HG03558 (cell line): ENCODE measurements around the gene RFXAP.

Experiments
- ATAC-seq: cut with Tn5 transposase; IDR thresholded peaks from one replicate; pipeline ENCODE4 v1.9.1; 2021; ENCODE audit warnings: moderate number of reproducible peaks; ENCODE audit not compliant: unreplicated experiment; ENCODE audit errors: extremely low read depth

RFXAP gene

DNA sequence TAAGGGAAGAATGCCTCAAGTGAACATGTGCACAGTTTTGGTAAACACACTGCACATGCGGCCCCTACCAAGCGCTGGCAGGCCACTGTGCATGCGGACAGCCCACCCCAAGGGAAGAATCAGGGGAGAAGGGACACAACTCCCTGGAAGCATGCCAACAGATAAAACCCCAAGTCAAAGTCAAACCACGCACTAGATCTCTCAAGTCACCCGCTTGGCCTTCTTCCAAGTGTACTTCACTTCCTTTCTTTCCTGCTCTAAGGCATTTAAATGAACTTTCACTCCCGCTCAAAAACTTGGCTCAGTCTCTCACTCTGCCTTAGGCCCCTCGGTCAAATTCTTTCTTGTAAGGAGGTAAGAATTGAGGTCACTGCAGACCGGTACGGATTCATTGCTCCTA is 4.6 kb upstream of the RFXAP start:
- no peak for ATAC-seq

DNA sequence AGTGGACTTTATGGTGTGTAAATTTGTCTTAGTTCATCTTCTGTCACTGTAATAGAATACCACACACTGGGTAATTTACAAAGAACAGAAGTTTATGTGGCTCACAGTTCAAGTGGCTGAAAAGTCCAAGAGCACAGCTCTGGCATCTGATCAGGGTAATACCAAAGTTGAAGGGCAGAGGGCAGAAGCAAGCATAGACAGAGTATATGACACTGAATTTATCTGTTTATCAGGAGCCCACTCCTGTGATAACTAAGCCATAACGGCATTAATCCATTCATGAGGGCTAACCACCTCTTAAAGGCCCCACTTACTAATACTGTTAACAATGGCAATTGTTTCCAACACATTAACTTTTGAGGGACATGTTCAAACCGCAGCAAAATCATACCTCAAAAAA is 4.0 kb upstream of the RFXAP start:
- no peak for ATAC-seq

DNA sequence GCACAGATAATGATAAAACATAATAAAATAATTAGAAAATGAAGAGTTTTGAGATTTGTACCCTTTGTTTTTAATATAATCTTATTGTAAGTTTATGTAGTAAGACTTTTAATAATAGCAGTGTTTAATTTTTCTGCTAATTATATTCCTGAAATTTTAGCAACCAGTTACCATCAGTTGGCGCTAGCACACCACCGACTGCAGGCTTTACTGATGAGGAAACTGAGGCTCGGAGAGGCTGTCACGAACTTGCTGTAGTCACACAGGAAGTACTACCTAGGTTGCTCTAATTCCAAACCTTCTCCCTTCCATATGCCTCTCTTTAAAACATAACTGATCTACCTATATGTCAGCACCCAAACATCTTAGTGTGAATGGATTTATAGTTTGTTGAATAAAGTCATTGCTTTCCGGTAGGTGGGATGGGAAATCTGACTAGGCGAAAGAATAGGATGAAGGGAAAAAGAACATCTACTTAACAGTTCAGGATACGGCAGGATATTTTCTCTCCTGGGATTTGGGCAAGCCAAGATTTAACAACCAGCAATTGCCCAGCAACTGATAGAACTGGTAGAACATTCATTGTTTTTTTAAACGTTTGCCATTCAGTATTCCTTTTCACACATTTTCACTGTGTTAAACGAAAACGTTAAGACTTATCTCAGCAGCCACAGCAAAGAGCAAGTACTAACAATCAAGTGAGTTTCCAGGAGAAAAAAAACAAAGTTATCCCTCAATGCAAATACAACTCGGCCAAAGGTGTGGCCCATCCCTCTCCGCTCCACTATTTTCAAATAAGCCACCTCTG is 822 bp upstream of the RFXAP start:
- ATAC-seq: no peak

DNA sequence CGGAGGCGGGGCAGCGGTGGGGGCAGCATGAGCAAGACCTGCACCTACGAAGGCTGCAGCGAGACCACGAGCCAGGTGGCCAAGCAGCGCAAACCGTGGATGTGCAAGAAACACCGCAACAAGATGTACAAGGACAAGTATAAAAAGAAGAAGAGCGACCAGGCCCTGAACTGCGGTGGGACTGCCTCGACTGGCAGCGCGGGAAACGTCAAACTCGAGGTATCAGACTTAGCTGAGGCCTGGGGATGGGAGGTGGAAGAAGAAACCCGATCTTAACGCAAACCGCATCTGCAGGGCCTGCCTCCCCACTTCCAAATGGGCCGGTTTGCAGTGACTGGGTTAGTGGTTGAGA is 693 bp downstream of the RFXAP start:
- ATAC-seq: no peak

DNA sequence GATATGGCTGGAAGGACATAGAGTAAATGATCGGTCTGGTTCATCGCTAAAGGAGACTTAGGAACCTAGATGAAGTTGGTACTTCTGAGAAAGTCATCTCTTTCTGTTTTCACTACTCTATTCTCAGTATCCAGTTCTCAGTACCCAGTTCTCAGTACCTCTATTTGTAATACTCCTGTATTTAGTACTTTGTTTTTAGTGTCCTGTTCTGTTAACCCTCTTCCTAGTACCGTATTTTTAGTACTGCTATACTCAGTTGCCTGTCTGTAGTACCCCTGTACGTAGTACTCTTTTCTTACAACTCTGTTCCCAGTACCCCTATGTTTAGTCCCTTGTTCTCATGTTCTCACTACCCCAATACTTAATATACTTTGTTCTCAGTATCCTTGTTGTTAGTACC is 1.2 kb downstream of the RFXAP start:
- ATAC-seq: peak; percentile 49

DNA sequence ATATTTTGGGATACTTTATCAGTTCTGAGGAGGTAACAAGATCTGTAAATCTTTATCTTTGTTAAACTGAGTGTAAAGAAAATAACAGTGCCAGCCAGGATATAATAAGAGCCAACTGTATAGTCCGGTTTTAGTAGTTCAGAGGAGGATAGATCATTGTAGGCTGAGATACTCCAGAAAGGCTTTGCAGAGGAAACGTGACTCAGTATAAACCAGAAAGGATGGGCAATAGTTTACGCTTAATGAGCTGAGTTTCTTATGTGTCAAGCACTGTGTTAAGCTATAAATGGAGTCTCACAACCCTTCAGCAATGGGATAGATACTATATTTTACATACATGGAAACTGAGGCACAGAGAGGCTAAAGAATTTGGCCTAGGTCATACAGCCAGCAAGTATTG is 3.8 kb downstream of the RFXAP start:
- ATAC-seq: no peak

DNA sequence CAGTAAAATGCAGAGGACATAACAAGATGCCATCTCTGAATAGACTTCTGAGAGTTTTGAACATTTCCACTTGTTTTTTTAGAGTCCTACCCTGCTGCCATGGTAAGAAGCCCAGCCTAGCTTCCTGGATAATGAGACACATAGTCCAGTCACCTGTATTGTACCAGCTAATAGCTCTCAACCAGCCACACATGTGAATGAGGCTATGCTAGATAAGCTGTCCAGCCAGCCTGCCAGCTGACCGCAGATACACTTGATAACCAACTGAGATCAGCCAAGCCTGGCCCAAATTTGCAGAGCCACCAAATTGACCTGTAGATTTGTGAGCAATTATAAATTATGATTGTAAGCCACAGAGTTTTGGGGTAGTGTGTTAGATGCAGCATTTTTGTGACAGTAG is 10.7 kb downstream of the RFXAP start:
- ATAC-seq: no peak

DNA sequence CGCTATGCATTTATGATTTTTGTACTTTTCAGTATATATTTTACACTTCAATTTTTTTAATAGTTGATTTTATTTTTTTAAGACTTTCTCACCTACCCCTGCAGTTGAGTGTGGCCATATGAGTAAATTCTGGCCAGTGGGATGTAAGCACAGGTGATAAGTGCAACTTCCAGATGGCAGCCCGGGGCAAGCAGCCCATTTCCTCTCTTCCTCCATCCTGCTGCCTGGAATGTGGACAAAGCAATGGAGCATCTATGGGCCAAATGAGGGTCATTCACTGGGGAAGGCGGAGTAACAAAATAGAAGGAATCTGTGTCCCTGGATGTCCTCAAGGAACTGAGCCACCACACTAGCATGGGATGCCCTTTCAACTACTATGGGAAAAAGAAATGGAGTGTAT is 12.3 kb downstream of the RFXAP start:
- ATAC-seq: no peak

DNA sequence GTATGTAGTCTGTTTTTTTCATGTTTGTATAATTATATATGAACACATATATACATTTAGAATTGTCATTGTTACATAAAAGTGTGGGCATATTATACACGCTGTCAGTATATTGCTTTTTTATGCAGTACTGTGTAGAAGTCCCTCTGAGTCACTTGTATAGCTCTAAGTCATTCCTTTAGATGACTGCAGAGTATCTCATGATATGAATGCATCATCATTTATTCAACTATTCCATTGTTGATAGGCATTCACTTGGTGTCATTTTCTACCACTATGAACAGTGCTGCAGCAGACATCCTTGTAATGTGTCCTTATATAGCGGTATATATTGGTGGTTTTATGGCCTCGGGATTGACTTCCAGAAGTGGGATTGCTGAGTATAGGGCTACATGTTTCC is 15.3 kb downstream of the RFXAP start:
- ATAC-seq: no peak

DNA sequence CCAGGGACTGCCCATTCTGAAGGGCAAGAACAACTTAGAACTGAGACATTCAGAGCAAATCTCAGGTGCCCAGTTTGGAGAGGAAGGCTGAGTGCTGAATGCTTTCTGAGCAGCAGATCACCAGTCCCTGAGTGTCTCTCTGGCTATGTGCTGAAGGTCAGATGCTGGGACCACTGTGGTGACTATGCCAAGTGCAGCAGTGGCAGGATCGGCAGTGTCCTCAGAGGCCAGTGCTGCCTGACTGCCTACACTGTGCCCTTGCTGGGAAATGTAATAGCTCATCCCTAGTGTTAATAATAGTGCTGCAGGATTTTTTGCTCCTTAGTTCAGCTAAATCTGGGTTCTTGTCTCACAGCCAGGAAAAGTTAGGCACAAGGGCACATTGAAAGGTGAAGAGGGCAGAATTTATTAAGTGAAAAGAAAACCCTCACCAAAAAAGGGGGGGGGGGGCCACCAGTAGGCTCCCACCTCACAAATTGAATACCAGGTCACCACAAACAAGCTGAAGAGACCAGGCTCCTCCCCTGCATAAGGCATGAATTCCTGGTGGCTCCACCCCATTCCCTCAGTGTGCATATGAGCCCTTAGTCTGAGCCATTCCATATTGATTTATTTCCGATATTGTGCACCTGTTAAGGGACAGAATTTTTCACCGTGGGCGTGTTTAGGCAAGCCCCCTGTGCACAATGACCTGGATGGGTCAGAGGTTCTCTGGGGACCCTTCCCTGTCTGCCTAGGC is 18.5 kb downstream of the RFXAP start:
- ATAC-seq: no peak

DNA sequence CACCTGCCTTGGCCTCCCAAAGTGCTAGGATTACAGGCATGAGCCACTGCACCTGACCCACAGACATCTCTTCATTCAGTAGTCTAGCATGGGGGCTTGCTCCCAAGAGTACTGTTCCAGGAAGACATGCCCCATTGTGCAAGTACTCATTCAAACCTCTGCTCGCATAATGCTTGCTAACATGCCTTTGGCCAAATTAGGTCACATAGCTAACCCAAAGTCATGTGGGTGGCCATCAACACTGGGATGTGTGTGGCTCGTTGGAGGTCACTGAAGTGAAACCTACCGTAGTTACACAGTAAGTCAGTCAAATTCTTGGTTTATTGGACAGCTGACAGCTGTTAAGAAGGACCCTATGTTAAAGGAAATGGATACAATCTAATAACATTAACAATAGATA is 20.3 kb downstream of the RFXAP start:
- no peak for ATAC-seq

DNA sequence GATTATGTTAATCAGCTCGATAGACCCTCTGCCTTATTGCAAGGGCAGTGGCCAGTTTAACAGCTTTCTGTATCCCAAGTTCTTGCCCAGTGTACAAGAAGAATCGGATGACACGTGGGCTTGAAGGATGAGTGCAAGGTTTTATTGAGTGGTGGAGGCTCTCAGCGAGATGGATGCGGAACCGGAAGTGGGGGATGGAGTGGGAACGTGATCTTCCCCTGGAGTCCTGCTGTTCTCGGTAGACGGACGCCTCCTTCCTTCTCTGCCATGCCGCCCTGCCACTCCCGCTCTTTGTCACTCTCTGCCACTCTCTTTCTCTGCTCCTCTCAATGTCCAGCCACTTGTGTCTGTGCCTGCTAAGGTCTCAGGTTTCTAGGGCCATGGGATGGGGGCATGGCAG is 21.0 kb downstream of the RFXAP start:
- no peak for ATAC-seq

DNA sequence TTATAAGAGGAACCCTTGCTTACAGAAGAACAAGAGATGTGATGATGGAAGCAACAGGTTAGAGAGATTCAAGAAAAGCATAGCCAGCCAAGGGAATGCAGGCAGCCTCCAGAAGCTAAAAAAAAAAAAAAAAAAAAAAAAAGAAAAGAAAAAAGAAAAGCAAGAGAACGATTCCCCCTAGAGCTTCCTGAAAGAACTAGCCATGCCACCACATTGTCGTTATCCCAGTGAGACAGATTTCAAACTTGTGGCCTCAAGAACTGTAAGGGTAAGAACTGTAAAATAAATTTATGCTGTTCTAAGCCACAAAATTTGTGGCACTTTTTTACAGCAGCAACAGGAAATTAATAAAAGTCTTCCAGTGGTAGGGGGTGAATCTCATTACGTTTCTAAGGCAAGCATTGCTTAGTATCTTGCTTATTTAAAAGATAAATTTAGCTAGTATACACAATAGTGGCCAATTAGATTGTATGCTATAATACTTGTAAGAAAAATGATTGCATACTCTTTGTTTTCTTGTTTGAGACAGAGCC is 21.8 kb downstream of the RFXAP start:
- ATAC-seq: no peak

DNA sequence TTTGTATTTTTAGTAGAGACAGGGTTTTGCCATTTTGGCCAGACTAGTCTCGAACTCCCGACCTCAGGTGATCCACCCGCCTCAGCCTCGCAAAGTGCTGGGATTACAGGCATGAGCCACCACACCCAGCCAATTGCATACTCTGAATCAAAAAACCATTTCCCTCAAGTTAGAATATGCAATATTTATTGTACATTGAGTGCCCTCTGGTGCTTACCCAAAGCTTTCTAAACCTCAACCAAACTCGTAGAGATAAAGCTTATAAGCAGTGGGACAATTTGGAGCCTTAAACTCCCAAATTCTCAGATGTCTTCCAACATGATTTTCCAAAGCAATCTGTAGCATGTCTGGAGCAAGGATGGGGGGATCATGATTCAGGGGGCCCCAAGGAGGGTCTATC is 22.4 kb downstream of the RFXAP start:
- no peak for ATAC-seq

DNA sequence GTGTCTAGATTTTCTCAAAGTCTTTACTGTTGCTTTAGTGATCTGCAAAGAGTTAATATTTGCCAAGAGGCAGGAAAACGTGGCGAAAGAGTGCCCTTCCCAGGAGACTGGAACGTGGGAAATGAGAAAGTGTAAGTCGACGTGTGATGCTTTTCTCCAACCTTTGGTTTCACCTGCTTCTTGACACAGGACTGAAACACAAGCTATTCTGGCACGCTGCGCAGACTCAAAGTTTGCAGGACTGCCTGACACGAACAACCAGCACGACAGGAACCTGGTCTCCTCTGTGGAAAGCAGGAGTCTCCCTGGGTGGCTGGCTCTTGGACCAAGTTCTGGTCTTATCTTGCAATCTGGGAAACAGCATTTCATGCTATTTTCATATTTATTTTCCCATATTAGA is 28.6 kb downstream of the RFXAP start:
- no peak for ATAC-seq

DNA sequence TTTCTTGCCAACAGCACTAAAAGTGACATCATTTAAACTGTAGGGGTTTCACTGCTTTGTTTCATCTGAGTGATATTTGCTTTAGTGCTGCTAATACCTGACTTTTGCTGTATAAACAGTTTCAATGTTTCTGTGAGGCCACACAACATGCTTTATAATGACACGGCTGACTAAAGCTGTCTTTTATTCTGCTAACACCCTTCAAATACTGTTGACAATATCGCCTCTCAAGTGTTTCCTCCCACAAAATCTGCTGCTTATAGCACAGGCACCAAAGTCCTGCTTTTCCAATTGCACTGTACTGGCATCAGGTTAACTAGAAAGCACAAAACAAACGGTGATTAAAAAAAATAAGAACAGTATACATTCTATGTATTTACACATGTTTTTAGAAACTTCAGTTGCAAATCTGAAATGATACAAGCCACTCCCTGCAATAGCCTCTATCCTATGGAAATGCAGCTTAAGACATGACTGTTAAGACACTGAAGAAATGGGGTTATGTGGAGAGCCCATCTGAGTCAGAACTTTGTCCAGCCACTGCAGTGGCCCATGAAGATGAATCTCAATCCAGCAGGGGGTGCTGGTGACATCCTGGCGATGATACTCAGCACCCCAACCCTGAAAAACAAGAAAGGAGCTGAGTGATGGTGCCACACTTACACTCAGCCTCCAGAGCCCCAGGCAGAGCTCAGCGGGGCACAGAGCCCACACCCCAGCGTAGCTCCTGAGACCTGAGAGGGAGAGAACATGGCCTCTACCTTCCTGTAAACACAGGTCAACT is 29.4 kb downstream of the RFXAP start:
- no peak for ATAC-seq

DNA sequence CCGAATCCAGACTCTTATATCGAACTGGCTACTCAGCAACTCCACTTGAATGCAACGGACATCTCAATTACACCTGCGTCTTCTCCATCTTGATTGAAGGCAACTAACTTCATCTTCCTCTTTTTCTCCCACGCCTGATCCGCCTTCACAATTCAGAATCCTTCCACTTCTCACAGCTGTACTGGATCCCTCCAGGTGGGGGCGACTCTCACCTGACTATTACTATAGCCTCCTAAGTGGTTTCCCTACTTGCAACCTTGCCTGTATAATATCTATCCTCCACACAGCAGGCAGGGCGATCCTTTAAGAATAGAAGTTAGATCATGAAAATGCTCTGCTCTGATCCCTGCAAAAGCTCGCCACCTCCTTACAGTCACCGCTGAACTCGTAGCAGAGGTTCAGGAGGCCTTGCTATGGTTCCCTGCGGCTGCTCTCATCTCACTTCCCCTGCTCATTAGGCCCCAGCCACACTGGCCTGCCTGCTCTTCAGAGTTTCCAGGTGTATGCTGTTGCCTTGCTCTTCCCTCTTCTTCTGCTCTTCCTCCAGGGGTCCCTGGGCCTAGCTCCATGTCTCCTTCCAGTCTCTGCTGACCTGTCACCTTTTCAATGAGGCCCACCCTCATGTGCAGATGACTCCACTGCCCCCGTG is 31.9 kb downstream of the RFXAP start:
- no peak for ATAC-seq

DNA sequence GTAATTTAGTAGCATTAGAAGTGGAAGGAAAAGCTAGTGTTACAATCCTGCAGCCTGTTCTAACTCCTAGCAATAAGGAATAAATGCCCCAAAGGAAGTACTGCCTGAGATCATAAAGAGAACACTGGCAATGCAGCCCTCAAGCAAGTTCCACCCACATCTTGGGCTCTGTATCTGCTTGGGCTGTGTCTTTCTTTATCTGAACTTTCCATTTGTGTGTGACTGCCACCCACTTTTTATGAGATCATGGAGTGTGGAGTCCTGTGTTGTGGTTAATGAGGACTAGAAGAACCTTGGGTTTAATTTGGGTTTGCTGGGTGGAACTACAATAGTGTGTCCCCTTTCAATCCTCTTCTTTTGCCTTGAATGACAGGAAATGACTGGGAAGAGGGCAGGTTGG is 38.2 kb downstream of the RFXAP start:
- no peak for ATAC-seq

DNA sequence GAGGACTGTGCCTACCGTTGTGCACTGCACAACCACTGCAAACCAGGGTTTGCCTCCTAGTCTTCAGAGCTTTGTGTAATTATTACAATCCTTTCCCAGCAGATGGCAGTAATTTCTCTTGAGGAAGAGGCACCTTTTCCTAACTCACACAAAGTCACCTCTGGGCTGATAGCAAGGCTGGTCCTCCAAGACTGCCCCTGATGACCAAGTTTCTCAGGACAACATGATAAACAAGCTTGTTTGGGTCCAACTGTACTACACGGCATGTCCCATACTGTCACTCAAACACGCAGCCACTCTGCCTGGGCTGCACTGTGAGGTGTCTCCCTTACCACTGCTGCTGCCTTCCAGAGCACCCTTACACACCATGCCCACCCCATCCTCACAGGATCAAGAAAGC is 39.3 kb downstream of the RFXAP start:
- ATAC-seq: no peak

DNA sequence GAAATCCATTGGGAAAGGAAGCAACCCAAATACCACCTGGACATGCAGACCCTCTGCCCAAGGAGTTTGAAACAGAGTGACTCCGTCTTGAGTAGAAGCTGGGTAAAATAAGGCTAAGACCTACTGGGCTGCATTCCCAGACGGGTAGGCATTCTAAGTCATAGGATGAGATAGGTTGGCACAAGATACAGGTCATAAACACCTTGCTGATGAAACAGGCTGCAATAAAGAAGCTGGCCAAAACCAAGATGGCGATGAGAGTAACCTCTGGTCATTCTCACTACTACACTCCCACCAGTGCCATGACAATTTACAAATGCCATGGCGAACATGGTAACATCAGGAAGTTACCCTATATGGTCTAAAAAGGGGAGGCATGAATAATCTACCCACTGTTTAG is 40.2 kb downstream of the RFXAP start:
- ATAC-seq: no peak
